ENCODE results near the gene MCM3AP.

GRCh38 chr21:46229133-46229922 is 56.1 kb downstream of the MCM3AP start:
- peak; percentile 55 to 75 (median 63) for TF ChIP-seq CTCF (IDR thresholded peaks at IDR 0.05)
- TF ChIP-seq POLR2A (IDR thresholded peaks at IDR 0.05): no peak

All from body of pancreas (tissue), 4 donors.